ENCODE measurements around the gene IMPG2. TPM values are rescaled to one million over a fixed set of nuclear protein-coding genes. Genes with fewer than 3 reads are reported as not detected.

The IMPG2 gene
- total RNA-seq, 6 experiments from 2014 or later: 0.05 to 0.08 (median 0.06) TPM

GRCh38 chr3:101179637-101180036, 140.7 kb downstream of the IMPG2 start:
- Mint-ChIP-seq H3K9me3 (no peaks in the 10 kb centered on the region), H3K36me3 (ENCODE audit: low read depth) (no peaks in the 10 kb centered on the region), H3K4me1 (ENCODE audit: low read depth) (peaks cover 24% of the 10 kb centered on the region), H3K4me3 (no peak overlapping the region), H3K27me3 (ENCODE audit: insufficient read depth) (no peaks in the 10 kb centered on the region; the same call in 1 of the 2 replicates), H3K27ac (peak overlapping the region; percentile 14; the same call in 1 of the 2 replicates)
- TF ChIP-seq CTCF (IDR thresholded peaks at IDR 0.05): no peak
- peak; percentile 40 for DNase-seq

GRCh38 chr3:101177577-101177976, 142.8 kb downstream of the IMPG2 start:
- Mint-ChIP-seq H3K4me1 (ENCODE audit: low read depth) (peaks cover 15% of the 10 kb centered on the region), H3K27me3 (ENCODE audit: insufficient read depth) (no peaks in the 10 kb centered on the region; the same call in 1 of the 2 replicates), H3K9me3 (no peaks in the 10 kb centered on the region), H3K4me3 (no peak overlapping the region), H3K36me3 (ENCODE audit: low read depth) (no peaks in the 10 kb centered on the region), H3K27ac (no peak overlapping the region)
- no peak for TF ChIP-seq CTCF (IDR thresholded peaks at IDR 0.05)
- no peak for DNase-seq

Other genes starting within 250 kb of the IMPG2 start
- gene SENP7, start 192.6 kb upstream of the IMPG2 start, total RNA-seq (2021; fragmentation: NEBNext Ultra II Directional; extraction: Animal tissue kit (Norgen Biotek cat#: 25700)): 1 to 10 TPM; 4.1 to 6.7 (median 5.6) TPM
- 10 to 100 TPM; 19.9 to 26.9 (median 22.0) TPM for gene TRMT10C, start 241.3 kb upstream of the IMPG2 start, total RNA-seq (2021; fragmentation: NEBNext Ultra II Directional; extraction: Animal tissue kit (Norgen Biotek cat#: 25700))